ENCODE measurements around the gene RAI1.

DNA sequence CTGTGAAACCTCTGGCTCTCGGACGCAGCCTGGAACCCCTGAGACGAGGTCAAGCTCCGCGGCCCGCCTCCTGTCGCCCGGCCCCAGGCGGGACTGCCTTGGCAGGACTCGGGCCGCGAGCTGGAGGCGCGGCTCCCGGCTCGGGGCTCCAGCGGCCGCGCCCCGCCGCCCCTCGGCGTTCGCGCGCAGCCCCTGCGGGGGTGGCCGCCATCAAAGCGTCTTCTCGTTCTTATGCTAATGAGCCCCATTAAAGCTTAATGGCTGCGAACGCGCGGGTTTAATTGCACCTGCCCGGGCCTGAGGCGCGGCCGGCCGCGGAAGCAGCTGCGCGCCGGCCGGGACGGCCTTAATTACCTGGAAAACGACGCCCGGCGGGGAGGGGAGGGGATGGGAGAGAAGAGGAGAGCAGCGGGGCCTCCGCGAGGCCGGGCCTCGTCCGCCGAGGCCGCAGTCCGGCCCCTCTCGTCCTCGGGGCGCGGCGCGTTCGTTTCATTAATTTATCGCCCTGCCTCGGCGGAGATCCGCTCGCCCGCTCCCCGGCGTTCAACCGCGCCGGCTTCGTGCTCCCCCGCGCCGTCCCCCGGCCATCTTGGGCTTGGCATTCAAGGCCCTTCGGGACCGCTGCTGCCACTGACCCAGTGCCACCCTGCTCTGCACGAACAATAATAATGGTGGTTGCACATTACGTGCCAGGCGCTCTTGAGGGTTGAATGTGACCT is 19.2 kb downstream of the RAI1 start:
- TF ChIP-seq TCF12 (IDR thresholded peaks at IDR 0.05) (no peak), TCF12 (CRISPR knock-in tag; IDR thresholded peaks at IDR 0.05) (no peak), HOXA5 (CRISPR knock-in tag; IDR thresholded peaks at IDR 0.05) (no peak), ZNF274 (CRISPR knock-in tag; IDR thresholded peaks at IDR 0.05) (no peak), ZBTB34 (CRISPR knock-in tag; IDR thresholded peaks at IDR 0.05) (no peak), PITX1 (CRISPR knock-in tag; IDR thresholded peaks at IDR 0.05) (no peak)

Data from HepG2 (cell line).